GM10266 (cell line): ENCODE results near the gene TSNAX.

Experiments used
- DNase-seq: peaks from one replicate; pipeline ENCODE4 v3.0.0; 2012; ENCODE audit errors: extremely low spot score
- CTCF ChIP-seq: IDR thresholded peaks from 2 replicates; pipeline ENCODE4 v1.5.1; 2012; ENCODE audit warnings: mild to moderate bottlenecking, low read depth; ENCODE audit not compliant: control insufficient read depth, insufficient read depth; ENCODE audit errors: missing control alignments

Gene TSNAX

DNA sequence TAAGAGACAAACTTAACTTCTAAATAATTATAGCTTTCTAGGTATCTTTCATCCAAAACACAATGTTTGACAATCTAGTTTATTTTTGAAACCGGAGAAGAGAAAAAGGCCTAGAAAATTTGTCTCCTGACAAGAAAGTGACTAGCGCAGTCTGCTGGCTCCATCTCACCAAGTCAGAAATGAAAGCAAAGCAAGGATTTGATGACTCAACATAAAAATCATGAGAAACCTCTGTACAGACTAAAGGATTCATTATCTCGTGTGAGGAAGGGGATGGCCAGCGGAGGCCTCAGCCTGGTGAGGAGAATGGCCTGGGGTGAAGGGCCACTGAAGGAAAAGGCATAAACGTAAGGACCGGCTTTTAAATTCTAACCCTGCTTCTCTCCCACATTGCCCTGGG is 20.0 kb upstream of the TSNAX start:
- no peak for DNase-seq

DNA sequence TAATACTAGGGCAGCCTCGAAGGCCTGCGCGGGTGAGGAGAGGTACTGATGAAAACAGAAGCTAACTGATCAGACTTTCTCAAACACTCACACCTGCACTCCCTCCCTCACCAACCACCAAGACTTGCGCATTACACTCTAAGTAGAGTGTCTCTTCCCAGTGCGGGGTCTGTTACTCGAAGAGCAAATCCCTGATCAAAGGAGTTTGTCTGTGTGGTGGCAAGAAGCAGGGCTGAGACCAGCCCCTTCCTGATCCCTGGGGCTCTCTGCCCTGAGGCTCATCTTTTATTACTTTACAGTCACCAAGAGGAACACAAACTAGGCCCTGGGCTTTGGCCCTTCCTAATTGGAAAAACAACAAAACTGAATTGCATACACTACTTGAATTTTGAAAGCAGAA is 19.5 kb upstream of the TSNAX start:
- no peak for TF ChIP-seq CTCF
- no peak for DNase-seq

More for the DNA sequence above, 20.0 kb upstream of the TSNAX start:
- no peak for TF ChIP-seq CTCF

- no peak for TF ChIP-seq CTCF
- DNase-seq, result no peak
These were observed 16.2 kb upstream of the TSNAX start for GRCh38 chr1:231512147-231512698.

GRCh38 chr1:231515748-231516147 is 12.7 kb upstream of the TSNAX start:
- TF ChIP-seq CTCF, result no peak
- DNase-seq, result no peak

DNA sequence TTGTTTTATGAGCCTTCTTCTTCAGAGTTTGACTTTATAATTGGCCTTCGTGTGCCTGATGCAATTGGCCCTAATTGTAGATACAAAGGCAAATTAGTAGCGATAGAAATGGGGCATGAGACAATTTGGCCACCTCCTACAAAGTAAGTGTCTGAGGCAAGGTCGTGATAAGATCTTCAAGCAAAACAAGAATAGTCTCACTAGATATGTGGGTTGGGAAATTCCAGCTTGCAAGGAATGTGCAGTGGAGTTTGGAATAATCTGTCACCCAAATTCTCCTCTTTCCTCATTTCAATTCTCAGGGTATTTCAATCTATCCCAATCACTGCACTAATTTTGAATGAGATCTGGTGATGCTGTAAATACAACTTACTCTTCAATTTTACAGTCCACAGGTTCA is 11.4 kb upstream of the TSNAX start:
- no peak for TF ChIP-seq CTCF
- DNase-seq, result no peak

- no peak for TF ChIP-seq CTCF
- DNase-seq, result no peak
These were observed 9.9 kb upstream of the TSNAX start for GRCh38 chr1:231518485-231519034.

DNA sequence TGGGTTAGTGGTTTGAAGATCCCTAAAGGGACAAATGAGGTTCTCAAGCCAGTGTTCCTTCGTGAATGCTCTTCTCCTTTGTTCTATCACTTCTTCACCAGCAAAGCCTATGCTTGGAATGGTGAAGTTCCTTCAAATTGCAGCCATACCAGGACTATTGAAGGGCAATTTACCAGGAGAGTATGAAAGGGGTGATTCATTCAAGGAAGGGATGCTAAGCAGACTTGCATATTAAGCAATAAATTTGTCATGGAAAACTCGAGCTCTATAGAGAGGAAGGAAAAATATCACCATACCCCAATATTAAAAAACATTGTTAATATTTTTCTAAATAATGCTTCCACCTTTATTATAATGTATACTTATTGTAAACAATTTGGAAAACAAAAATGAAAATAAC is 9.3 kb upstream of the TSNAX start:
- no peak for TF ChIP-seq CTCF
- no peak for DNase-seq
